HG02642 (cell line): ENCODE data around the gene ZNF768.

Experiments
- ATAC-seq: cut with Tn5 transposase; IDR thresholded peaks from one replicate; pipeline ENCODE4 v1.9.1; 2021; ENCODE audit warnings: mild to moderate bottlenecking; ENCODE audit not compliant: unreplicated experiment, poor library complexity

Gene ZNF768

DNA sequence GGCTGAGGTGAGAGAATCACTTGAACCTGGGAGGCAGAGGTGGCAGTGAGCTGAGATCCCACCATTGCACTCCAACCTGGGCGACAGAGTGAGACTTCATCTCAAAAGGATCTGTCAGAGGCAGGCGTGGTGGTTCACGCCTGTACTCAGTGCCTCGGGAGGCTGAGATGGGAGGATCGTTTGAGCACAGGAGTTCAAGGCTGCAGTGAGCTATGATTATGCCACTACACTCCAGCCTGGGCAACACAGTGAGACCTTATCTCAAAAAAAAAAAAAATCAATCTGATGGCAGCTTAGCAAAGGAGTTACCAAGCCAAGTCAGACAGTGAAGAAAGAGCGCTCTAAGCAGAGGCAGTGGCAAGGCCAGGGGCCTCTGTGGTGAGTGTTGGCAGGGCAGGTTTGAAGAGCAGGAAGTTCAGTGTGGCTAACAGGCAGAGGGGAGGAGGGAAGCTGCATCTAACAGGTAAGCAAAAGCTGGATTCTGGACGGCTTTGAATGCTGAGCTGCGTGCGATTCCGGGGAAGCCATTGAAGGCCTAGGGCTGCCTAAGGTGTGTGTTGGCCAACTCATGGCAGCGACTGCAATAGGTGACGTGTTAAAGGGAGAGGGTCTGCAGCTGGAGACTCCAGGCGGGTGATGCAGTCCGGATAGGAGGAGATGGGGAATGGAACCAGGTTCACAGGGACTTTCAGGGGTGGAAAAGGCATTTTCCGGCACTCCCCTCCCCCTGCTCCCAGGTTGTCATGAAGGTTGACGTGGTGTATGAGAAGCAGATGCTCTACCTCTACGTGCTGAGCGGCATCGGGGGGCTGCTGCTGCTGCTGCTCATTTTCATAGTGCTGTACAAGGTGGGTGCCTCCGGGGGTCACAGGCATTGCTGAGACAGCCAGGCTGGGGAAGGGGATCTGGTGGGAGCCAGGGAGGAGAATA is 7.0 kb downstream of the ZNF768 start:
- no peak for ATAC-seq

DNA sequence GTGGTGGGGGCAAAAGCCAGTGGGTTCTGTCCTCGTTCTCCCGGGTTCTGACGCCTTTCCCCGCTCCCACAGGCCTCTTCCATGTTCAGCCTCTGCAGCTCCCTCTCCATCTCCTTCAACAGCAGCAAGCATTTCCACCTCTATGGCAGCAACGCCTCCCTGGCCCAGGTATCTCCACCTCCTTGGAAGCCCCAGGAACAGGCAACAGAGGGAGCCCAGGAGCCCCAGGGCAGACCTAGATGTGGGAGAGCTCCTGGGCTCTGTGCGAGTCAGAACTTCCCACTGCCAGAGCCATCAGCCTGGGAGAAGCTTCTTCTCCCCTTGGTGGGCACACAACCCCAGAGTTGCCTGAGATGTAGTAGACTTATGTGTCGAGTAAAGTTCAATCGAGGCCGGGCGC is 7.8 kb downstream of the ZNF768 start:
- ATAC-seq = no peak

DNA sequence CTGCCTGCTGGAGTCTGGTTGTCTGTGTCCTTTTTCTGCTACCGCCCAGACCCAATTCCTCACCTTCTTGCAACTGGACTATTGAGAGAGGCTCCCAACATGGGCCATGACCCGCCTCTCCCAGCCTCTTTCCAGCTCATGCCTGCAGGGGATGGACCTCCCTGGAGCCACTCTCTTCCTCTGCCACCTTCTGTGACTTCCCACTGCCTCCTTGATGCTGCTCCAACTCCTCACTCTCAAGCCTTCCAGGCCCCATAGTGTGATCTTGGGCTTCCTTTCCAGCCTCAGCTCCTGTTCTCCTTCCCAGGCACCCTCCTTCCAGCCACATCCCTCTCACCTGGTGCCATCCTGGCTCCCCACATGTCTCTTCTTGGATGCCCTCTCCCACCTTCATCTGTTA is 11.1 kb downstream of the ZNF768 start:
- no peak for ATAC-seq

DNA sequence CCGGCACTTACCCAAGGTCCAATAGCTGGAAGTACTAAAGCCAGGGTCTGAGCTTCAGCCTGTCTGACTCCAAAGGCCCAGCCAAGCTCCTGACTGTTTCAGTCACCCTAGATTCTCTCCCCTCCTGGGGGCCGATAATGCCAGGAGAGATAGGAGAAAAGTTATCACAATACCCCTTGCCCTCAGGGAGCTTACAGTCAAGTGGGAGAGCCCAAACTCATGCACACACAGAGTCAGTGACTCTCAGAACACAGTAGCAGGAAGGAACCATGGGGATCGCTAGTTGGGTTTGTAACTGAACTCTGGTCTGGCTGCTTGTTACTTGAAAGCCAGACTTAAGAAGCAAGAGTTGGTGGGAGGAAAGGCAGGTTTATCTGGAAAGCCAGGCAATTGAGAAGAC is 14.9 kb downstream of the ZNF768 start:
- no peak for ATAC-seq

DNA sequence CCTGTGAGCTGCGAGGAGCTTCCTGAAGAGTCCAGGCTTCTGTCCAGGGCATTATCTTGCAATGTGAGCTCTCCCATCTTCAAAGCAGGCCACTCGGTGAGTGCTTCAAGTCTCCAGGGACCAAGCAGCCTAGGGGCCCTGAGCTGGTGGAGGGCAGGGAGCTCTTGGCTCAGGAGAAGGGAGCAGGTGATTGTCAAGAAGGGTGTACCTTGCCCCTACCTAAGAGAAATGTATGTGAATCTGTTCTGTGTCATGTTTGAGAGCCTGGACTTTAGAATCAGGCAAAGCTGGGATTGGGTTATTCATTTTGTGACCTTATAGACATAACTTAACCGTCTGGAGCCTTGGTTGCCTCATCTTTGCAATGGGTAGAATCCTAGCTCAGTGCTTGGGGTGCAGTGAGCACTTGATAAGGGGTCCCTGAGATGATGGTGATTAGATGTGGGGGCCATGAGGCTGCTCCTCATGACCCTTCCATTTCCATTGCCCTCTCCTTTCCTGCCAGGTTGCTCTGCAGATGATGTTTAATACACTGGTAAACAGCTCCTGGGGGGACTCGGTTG is 15.9 kb downstream of the ZNF768 start:
- ATAC-seq = no peak

DNA sequence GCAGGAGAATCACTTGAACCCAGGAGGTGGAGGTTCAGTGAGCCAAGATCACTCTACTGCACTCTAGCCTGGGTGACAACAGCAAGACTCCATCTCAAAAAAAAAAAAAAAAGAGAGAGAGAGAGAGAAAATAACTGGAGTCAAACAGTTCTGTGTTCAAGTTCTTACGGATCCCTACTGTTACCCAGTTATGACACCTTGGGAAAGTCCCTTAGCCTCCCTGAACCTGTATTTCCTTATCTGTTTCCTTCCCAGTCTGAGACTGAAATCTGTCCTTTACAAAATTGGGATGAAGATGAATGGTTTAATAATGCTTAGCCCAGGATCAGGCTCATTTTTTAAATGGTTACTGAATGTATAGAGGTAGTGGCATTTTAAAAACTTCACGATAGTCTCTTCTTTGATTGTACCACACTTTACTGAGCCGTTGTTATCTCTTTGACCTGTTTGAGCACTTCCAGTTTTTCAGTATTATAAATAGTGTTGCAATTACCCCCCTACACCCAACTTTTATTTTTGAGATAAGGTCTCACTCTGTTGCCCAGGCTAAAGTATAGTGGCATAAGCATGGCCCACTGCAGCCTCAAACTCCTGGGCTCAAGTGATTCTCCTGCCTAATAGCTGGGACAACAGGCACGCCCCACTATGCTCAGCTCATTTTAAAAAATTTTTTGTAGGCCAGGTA is 17.1 kb downstream of the ZNF768 start:
- ATAC-seq = no peak

DNA sequence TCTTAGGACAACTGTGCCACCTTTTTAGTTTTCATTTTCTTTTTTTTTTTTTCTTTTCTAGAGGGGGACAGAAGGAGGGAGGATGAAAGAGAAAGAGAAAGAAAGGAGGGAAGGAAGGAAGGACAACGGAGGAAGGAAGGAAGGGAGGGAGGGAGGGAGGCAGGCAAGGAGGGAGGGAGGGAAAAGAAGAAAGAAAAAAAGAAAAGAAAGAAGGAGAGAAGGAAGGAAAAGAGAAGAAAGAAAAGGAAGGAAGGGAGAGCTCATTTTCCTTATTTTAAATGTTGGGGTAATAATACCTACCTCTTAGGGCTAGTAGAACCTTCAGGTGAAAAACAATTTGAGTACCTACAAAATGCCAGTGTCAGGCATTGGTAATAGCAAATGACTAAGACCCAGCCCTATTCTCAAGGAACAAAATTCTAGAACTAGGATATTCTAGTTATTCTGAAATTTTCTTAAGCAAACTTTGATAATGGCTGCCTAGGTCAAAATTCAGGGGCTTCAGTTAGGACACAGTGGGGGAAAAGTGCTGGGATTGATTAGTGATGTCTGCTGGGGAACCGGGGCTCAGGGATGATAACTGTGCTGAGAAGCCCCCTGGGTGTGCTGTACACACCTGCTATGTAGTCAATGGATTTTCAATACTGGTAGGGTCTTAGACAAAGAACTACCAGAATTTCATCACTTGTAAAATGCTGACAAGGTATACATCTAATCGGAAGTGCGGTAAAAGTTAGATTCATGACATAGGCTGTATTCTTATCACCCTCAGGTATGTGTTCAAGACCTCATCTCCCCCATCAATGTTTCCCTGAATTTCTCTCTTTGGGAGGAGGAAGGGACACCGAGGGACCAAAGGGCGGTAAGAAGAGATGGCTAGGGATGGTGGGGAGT is 22.7 kb downstream of the ZNF768 start:
- no peak for ATAC-seq

DNA sequence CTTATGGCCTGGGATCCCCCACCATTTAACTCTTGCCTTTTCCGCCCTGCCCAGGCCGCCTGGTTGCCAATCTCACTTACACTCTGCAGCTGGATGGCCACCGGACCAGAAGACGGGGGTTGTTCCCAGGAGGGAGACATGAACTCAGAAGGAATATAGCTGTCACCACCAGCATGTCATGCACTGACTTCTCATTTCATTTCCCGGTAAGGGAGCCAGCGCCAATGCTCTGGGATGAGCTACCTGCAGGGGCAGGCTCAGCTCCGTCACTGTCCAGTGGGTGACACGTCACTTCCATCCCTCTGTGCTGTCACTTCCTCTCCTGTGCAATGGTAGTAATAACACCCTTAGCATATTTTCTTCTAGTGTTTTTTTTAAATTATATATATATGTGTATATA is 27.1 kb downstream of the ZNF768 start:
- ATAC-seq = no peak

DNA sequence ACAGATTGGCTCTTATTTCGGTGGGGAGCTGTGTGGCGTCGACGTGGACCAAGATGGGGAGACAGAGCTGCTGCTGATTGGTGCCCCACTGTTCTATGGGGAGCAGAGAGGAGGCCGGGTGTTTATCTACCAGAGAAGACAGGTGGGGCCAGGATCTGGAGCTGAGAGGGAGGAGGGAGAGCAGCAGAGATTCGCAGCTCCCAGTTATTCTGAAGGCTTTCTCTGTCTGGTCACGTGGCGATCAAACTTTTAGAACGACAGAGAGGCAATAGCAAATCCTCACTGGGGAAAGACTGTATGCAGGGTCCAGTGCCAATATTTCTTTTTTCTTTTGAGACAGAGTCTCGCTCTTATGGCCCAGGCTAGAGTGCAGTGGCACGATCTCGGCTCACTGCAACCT is 31.7 kb downstream of the ZNF768 start:
- ATAC-seq = no peak

DNA sequence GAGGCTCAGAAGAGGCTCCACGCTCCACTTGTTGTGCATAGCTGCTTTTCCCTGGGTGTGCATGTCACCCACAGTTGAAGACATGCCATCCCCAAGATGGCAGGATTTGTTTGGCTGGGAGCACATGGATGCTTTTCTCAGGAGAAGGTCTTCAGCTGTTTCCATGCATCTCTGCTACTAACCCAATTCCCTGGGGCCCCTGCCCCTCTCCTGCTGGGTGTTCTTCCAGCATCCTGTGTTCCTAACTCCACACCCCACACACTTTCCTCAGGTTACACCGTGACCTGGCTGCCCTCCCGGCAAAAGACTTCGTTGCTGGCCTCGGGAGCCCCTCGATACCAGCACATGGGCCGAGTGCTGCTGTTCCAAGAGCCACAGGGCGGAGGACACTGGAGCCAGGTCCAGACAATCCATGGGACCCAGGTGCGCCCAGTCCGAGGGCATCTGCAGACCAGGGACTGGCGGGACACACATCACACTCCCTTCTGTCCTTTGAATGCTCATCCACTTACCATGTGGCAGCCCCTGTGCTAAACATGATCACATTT is 32.4 kb downstream of the ZNF768 start:
- no peak for ATAC-seq

DNA sequence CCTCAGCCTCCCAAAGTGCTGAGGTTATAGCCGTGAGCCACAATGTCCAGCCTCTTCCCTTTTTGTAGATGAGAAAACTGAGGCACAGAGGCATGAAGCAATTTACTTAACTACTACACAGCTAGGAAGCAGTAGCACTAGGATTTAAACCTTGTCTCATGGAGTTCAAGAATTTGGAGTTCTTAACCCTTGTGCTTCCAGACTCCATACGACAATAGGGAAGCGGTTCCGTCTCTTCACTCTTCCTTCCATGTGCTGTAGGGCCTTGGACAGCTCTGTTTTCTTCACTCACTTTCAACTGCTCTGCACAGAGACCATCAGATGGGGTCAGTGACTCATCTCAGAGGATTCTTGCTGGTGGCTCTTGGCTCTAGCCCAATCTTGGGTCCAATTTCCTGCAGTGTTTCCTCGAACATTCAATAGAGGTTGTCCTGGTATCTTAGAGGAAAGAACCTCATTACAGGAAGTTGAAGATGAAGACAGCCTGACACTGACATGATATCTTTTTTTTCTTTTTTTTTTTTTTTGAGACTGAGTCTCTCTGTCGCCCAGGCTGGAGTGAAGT is 34.5 kb downstream of the ZNF768 start:
- ATAC-seq = no peak

DNA sequence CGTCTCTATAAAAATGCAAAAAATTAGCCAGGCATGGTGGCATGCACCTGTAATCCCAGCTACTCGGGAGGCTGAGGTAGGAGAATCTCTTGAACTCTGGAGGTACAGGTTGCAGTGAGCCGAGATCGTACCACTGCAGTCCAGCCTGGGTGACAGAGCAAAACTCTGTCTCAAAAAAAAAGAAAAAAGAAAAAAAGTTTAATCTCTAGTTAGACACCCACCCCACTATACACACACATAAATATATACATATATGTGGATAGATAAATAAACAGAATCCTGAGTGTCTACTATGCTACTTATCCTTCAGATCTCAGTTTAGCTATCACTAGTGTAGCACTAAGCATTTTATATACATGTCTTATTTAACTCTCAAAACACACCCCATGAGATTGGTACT is 35.1 kb downstream of the ZNF768 start:
- ATAC-seq = no peak

DNA sequence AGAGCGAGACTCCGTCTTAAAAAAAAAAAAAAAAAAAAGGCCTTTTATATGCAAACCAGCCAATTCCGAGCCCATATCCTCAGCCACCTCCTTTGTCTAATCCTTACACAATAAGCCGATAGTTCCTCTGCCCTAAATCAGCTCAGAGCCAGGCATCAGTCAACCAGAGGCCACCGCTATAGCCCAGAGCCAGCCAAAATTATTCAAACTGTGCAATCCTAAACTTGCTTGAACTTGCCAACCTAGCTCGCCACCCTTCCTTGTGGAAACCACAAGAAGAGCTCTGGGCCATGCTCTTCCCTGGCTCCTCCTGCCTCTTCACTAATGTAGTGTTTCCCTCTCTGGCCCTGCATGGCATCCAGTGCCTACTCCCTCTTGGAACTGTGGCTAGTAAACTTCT is 36.2 kb downstream of the ZNF768 start:
- ATAC-seq = no peak

DNA sequence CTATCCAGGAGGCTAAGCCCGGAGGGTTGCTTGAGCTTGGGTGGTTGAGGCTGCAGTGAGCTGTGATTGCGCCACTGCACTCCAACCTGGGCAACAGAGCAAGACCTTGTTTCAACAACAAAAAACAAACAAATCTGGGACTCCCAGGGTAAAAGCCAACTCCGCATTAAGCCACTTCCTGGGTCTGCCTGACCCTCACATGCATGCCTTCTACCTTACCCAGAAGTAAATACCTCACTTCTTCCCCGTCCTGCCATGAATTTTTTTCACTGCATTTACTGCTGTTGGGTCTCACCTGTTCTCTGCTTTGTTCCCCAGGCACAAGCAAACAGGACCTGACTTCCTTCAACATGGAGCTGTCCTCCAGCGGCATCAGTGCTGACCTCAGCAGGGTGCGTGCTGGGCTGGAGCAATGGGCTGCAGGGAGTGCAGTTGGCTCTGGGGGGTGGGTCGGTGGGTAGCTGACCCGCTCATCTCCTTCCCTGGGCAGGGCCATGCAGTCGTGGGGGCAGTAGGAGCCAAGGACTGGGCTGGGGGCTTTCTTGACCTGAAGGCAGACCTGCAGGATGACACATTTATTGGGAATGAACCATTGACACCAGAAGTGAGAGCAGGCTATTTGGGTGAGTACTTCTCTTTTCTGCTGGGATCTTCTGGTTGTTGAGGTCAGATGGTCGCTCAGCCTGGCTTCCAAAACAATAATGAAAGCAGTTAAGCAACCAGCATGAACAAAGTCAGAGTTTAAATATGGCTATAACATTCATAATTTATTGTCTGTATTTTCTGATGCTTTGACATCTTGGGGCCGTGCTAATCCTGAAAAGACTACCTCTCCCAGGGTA is 37.4 kb downstream of the ZNF768 start:
- no peak for ATAC-seq

DNA sequence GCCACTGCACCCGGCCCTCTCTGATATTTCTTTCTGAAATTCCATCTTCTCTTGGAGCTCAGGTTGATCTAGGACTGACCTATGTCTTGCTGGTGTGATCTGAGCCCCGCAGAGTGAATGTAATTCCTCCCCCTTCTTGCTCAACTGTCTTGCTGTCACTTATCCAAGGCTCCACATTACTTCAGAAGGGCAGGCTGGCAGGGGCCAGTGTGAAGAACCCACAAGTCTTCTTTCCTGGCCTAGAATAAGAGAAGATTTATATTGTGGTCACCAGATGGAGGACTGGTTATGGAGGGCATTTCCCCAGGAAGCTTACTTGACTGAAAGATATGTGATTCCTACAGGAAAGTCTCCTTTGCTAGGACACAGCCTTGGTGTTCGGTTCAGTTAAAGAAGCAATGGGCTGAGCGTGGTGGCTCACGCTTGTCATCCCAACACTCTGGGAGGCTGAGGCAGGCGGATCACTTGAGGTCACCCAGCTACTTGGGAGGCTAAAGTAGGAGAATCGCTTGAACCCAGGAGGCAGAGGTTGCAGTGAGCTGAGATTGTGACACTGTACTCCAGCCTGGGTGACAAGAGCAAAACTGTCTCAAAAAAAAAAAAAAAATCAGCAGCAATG is 40.4 kb downstream of the ZNF768 start:
- no peak for ATAC-seq

DNA sequence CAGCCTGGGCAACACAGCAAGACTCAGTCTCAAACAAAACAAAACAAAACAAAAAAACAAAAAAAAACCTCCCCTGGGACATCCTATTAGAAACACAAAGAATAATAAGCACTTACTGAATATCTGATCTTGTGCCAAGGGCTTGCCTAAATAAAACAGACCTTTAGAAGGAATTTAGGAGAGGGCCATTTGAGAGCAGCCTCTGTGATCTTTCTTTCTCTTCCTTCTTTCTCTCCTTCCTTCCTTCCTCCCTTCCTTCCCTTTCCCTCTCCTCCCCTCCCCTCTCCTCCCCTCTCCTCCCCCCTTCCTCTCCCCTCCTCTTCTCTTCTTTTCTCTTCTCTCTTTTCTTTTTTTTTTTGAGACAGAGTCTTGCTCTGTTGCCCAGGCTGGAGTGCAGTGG is 41.5 kb downstream of the ZNF768 start:
- ATAC-seq = no peak

DNA sequence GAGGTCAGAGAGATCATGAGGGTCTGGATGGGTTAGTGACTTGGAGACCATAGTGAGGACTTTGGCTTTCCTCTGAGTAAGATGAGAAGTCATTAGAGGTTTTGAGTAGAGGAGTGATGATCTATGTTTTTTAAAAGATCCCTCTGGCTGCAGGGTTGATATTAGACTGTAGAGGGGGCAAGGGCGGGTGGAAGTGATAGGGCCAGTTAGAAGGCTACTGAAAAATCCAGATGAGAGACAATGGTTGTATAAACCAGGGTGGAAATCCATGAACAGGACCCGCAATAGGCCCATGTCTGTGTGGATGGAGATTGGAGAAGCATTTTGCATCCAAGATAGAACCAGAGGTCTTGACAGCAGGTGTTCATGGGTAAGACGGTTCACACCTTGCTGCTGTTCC is 44.0 kb downstream of the ZNF768 start:
- no peak for ATAC-seq

DNA sequence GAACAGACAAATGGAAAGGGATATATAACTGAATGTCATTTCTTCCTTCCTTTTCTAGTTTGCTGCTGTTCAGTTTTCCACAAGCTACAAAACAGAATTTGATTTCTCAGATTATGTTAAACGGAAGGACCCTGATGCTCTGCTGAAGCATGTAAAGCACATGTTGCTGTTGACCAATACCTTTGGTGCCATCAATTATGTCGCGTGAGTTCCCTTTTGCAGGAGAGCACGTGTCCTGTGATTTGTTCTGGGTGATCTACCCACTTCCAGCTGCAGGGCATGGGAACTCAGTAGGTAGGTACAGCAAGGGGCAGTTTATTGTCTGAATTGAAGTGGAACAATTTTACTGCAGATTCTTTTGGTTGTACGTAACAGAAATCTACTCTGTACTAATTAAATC is 45.0 kb downstream of the ZNF768 start:
- no peak for ATAC-seq
